Effector CD8-positive, alpha-beta T cell (primary cell): ENCODE measurements around the gene MB.
"Not testable (repeated sequence)": the region's sequence is repeated elsewhere in the genome, so short reads cannot be mapped to it uniquely, and the experiment has no call there.

Experiments
- DNase-seq: peaks from one replicate; lab custom pipeline; 2025; lab: John Stamatoyannopoulos, UW
- total RNA-seq, 4 experiments: gene quantifications; one replicate each; lab custom pipeline; 2026; lab: John Stamatoyannopoulos, UW

Gene MB
- total RNA-seq: 0 to 0.78 (median 0) reads per million in 4 experiments

DNA sequence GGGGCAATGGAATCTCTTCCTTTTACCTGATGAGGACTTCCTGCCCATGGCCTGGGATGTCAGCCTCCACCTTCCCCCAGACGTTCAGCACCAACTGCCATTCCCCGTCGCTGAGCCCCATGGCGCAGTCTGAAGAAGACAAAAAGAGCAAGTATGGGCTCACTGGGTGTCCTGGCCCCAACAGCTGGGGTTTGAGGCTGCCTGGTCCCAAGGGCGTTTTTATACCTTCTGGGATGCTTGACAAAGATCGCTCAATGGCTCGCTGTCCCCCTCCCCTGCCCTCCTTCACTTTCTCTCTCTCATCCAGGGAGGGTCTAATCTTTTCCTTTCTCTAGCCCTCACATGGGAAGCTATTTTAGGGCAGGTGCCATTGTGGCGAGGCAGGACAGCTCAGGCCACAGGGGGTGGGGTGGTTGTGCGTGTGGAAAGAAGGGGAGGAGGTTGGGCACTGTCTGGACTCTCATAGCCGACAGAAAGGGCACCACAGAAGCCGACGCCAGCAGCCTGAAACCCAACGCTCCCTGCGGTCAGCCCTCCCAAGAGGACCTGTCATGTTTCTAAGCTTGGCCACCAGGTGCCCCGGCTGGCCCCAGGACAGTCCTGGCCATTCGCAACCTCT lies at the start of gene MB:
MB (minus strand) TSS at position 193 of the 619 bp plus-strand sequence; CDS start at position 121, 72 bp downstream.
- DNase-seq: no peak

DNA sequence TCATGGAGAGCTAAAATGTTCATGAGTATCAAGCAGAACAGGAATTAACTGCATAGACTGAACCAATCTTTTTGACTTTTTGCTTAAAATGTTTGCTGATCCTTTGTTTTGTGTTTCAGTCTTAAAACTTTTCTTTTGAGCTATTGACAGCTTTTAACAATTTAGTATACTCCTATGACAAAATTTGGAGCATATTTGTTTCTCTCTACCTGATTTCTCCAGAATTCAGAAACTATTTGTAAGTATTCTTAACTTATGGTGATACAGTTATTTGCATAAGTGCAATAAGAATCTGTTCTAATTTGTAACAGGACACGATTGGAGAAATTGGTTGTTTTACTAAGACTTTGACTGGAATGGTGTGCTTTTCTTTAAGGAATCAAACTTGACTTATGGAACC lies 49.6 kb upstream of the MB start:
- DNase-seq: not testable (repeated sequence)

DNA sequence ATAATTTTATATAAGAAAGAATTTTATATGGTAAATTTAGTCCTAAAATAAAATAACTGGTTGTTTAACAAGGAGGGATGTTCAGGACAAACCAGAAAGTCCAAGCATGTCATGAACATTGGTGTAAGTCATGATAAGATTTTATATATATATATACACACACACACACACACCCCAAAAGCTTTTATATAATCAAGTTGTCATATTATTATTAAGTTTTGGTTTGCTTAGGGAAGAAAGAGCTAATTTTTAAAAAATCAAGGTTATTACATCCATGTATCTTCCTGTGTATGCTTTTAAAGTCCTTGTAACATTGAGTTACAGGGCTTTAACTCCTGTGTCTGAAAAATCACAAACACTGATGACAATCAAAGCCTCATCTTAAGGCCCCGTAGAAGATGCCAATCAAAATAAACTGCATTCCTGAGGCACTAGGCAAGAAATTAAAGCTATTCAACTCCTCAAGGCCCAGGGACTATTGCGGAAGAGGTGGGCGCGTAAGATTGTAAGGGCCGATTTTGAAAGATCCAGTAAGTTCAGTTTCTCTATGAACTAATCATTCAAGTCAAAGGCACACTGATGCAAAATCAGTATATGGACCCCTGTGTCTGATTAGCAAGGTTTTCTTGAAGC lies 47.9 kb upstream of the MB start:
- no peak for DNase-seq

DNA sequence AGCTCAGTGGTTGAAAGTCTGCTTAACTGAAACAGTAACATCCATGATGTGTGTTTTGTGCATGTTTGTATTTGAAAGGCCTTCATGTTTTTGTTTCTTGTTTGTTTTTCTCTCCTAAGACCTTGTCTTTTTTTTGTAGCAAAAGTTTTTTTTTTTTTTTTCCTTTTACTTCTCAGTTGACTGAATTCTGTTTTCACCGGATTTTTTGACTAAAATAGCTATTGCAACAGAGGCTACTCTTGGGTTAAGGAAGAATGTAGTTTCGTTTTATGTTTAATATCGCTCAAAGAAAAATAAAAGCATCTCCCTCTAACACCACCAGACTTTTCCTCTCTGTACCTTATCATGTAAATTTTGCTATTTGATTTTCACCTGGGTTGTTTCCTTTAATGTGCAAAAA lies 46.2 kb upstream of the MB start:
- no peak for DNase-seq

DNA sequence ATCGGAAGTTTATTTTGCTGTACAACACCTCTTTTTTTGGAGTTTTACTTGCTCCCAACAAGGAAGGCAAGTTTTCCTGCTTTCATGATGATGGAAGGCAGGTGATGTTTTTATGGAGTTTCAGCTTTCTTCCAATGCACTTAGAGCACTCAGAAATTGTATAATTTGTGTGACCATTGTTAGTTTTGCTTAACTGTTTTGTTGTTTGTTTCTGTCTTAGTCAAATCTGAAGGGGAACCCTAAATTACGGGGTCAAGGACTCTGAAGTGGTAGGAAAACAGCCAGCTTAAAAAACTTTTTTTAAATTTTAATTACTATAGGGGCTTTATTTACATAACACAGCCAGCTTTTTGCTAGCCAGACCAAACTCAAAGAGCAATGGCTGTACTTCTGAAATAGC lies 45.8 kb upstream of the MB start:
- DNase-seq: no peak

GRCh38 chr22:35661464-35661863 lies 44.3 kb upstream of the MB start:
- no peak for DNase-seq

DNA sequence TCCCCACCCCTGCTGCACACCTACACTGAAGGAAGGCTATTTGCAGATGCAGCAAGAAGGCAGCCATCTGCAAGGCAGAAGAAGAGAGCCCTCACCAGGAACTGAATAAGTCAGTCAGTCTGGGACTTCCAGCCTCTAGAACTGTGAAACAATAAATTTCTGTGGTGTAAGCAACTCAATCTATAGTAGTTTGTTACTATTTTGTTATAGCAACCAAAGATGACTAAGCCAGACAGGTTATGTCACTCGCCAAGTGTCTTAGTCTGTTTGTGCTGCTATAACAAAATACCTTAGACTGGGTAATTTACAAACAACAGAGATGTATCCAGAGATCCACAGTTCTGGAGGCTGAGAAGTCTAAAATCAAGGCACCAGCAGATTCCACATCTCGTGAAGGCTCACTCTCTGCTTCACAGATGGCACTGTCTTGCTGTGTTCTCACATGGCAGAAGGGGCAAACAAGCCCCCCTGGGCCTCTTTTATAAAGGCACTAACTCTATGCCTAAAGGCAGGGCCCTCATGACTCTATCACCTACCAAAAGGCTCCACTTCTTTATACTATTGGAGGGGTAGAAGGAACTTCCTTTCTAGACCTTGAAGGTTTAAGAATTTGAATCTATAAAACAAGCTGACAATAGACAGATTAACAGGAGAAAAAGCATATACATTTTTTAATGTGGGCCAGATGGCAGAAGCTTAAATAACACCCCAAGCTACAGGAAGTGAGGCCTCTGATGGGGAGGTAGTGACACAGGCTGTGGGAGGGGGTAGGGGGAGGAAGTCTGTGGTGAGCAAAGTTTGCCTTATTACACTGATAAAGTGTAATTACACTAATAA lies 43.4 kb upstream of the MB start:
- DNase-seq: peak; percentile 14

- DNase-seq: no peak
These were observed 40.6 kb upstream of the MB start for GRCh38 chr22:35657571-35658312.

GRCh38 chr22:35656284-35656752 lies 39.2 kb upstream of the MB start:
- no peak for DNase-seq

GRCh38 chr22:35653824-35654223 lies 36.7 kb upstream of the MB start:
- DNase-seq: no peak

DNA sequence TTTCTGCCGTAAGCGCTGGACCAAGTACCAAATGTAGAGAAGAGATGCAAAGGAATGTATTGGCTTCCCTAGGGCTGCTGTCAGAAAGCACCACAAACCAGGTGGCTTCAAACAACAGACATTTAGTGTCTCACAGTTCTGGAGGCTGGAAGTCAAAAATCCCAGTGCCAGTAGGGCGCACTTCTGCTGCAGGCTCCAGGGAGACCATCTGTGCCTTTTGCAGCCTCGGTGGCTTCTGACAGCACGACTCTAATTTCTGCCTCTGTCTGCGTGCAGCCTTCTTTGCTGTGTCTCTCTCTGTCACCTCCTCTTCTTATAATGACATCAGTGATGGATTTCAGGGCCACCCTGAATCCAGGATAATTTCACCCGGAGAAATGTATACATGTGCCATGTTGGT lies 34.0 kb upstream of the MB start:
- DNase-seq: no peak

DNA sequence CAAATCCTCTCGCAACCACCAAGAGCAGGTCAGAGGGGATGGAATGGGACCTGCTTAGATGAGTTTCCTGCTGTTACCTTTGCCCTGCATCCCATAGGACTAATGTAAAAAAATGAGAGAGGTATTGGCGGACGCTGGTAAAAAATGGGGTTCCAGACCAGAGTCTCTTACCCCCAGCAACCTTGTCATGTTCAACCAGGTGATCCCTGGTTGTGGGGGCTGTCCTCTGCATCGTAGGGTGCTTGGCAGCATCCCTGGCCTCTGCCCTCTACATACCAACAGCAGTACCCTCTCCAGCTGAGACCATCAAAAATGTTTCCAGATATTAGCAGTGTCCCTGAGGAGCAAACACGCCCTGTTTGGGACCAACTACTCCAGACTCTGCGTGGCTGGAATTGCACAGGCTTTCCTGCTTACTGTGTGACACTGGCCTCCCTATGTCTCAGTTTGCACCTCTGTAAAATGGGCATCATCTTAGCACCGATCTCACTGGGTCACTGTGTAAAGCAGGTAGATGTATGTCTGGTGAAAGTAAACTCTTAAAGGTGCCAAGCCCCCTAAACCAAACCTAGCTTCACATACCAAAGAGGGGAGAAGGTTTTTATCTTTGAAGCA lies 32.6 kb upstream of the MB start:
- DNase-seq: no peak

GRCh38 chr22:35649026-35649553 lies 32.0 kb upstream of the MB start:
- DNase-seq: no peak

DNA sequence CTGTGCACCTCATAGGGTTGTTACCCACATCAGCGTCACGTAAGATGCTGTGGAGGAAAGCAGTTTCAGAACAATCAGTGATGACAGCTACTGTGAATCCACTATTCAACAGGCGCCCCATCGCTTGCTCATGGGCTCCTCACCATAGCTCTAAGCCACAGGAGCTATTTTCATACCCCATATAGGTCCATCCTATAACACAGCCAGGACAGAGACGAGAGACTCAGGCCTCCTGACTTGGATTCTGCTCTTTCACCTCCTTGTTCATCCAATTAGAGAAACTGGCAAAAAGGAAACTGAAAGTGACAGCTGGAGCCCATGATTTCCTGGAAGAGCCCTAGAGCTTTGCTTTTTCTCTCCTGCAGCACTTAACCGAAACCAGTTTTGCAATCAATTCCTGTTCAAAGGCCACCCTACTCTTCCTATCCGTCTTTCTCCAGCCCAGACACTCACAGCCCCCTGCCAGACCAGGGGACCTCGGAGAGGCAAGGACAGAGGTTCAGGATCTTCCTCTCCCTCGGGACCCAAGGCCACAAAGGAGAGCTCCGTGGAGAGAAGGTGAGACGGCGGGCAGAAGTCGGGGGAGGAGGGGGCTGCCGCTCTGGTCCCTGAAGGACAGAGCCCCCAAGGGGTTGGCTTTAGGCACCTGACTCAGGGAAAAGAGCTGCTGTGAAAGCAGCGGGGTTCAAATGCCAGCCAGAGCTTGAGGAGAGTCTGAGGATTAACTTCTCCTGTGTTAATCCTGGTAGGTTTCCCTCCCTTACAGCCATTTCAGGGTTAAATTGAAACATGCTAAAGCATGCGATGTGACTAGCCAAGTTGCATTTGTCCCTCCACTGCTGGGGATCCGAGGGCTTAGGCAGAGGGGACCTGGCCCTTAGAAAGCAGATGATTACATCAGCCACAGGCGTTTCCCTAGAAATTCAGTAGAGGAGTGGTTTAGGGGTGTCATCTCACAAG lies 31.2 kb upstream of the MB start, which contains the start of gene APOL6:
APOL6 (plus strand) TSS at position 381 of the 960 bp plus-strand sequence. CDS start 7,980 bp downstream, outside the sequence.
- peak; percentile 17 for DNase-seq

GRCh38 chr22:35645646-35646045 lies 28.5 kb upstream of the MB start:
- no peak for DNase-seq

- DNase-seq: no peak
These were observed 26.9 kb upstream of the MB start for GRCh38 chr22:35643991-35644390.

GRCh38 chr22:35642305-35642741 lies 25.2 kb upstream of the MB start:
- DNase-seq: no peak

DNA sequence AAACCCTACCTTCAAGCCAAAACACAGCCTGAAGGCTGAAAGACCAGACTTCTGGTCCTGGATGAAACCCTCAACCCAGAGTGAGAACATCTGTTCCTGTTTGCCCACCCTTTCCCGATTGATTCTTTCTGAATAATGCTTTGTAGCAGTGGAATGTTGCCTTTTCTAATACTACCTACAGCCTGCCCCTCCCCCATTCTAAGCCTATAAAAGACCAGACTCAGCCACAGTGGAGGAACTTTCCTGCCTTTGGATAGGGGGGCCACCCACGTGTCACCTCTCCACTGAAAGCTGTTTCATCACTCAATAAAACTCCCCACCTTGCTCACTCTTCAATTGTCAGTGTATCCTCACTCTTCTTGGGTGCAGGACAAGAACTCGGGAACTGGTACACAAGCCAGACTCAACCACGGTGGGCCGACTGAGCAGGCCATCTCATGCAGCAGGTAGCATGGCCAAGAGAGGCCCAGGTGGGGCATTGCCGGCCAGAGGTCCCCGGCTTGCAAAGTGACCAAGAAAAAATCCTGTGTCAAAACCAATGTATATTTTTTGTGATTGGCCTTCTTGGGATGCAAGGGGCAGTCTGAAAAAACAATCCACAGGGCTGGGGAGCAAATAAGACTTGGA lies 24.5 kb upstream of the MB start:
- no peak for DNase-seq

GRCh38 chr22:35638410-35638809 lies 21.3 kb upstream of the MB start:
- no peak for DNase-seq
